Mucosa of gallbladder (tissue), 1 donor: ENCODE data around the gene SHQ1. TPM values are rescaled to one million over a fixed set of nuclear protein-coding genes. Genes with fewer than 3 reads are reported as not detected.
"Not testable (repeated sequence)": the region's sequence is repeated elsewhere in the genome, so short reads cannot be mapped to it uniquely, and the experiment has no call there.

ENCODE experiments used
- DNase-seq: peaks from one replicate; pipeline ENCODE4 v3.0.0-alpha.2; 2020; ENCODE audit warnings: low spot score
- total RNA-seq: library from RNA; stranded (reverse); gene quantifications from one replicate; pipeline ENCODE4 v1.2.1, GENCODE V29; 2021
- donor health status: DM: no; HTN: no; CAD: no.

SHQ1 gene
- total RNA-seq, 1 donor from 2014 or later, result 18.8 TPM

- DNase-seq, result no peak
Measured at GRCh38 chr3:72719137-72719536, 129.1 kb downstream of the SHQ1 start.

DNA sequence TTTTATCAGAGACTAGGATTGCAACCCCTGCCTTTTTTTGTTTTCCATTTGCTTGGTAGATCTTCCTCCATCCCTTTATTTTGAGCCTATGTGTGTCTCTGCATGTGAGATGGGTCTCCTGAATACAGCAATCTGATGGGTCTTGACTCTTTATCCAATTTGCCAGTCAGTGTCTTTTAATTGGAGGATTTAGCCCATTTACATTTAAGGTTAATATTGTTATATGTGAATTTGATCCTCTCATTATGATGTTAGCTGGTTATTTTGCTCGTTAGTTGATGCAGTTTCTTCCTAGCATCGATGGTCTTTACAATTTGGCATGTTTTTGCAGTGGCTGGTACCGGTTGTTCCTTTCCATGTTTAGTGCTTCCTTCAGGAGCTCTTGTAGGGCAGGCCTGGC lies 134.1 kb downstream of the SHQ1 start:
- DNase-seq, result not testable (repeated sequence)

DNA sequence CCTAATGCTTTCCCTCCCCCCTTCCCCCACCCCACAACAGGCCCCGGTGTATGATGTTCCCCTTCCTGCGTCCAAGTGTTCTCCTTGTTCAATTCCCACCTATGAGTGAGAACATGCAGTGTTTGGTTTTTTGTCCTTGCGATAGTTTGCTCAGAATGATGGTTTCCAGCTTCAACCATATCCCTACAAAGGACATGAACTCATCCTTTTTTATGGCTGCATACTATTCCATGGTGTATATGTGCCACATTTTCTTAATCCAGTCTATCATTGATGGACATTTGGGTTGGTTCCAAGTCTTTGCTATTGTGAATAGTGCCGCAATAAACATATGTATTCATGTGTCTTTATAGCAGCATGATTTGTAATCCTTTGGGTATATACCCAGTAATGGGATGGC lies 137.8 kb downstream of the SHQ1 start:
- DNase-seq, result not testable (repeated sequence)

DNA sequence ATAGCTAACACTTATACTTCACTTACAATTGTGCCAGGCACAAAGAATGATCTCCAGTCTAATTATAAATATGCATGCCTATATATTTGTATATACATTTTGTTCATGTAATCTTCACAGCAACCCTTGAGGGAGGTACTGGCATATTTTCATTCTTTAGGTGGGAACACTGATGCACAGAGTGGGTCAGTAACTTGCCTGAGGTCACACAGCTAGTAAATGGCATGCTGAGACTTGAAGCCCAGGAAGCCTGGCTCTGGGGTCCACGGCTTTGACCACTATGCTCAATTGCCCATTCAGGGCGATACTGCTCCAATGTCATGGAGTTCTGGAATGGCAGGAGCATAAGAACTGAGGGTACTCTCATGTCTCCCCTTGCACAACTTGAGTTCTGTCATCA lies 139.8 kb downstream of the SHQ1 start:
- no peak for DNase-seq

DNA sequence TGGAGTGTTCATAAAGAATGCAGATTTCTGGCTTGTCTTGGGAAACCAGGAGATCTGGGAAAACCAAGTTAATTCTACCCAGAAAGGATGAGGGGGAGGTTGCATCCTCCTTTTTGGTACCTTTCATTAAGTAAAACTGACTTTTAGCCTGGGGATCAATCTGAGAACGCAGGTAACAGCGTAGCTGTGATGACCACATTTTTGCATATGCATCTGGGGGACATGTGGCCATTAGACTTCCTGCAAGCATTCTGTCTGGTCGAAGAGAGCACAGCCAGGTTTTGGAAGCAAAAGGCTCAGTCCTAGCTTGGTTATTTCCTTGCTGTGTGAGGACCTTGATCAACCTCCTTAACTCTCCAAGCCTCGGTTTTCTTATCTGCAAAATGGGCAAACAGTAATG lies 145.2 kb downstream of the SHQ1 start:
- DNase-seq, result no peak

- DNase-seq, result no peak
Measured at GRCh38 chr3:72702390-72702789, 145.9 kb downstream of the SHQ1 start.

DNA sequence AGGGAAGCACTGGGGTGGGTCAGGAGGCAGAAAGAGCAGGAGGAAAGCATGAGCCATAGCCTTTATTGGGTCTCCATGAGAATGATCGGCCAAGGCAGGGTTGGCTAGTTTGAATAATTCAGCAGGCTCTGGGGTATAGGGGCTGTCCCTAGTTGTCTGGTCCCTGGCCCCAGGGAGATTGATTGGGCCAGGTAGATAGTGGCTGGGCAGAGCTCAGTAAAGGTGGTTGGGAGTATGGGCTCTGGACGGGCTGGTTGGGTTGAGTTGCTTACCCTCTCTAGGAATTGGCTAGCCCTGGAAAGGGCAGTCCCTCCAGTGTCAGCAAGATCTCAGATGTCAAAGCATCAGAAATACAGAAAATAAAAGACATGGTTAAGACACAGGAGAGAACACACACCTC lies 148.1 kb downstream of the SHQ1 start:
- DNase-seq, result no peak

DNA sequence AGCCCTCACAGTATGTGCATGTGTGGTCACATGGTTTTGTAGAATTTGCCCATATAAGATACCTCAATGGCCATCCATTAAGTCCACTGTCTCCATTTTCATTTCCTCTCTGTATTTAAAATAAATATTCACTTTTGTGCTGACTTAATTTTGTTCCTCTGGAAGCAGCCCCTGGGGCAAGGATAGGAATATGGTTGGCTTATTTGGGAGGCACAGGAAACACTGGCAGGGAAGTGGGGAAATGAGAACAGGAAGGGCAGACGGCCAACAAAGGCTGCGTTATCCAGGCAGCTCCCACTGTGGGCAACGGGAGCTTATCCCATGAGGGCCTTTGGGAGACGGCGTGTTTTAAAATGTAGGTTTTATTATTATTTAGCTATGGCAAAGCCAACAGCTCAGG lies 148.6 kb downstream of the SHQ1 start:
- DNase-seq, result no peak

Other genes starting within 250 kb of the SHQ1 start
- gene GXYLT2, start 39.6 kb upstream of the SHQ1 start, total RNA-seq, result 12.1 TPM
- gene PPP4R2, start 148.4 kb upstream of the SHQ1 start, total RNA-seq, result 69.1 TPM
- gene EBLN2, start 213.2 kb upstream of the SHQ1 start, total RNA-seq, result 3.0 TPM